GM23338 (cell line): Measurements from ENCODE around the gene MEGF11. TPM values are rescaled to one million over a fixed set of nuclear protein-coding genes. Genes with fewer than 3 reads are reported as not detected.

Experiments used
- ATAC-seq: fragments of 200-7000 bp; cut with Tn5 transposase; 3 replicates; pipeline ENCODE4 v1.9.1; 2020
- DNase-seq: peaks from one replicate; pipeline ENCODE4 v3.0.0-alpha.2; 2015; ENCODE audit warnings: low spot score
- H2AFZ ChIP-seq: fragments of 200-600 bp; sonication (generic); 2 replicates; pipeline ENCODE4 v1.8.0; 2016; ENCODE audit warnings: antibody characterized with exemption, mild to moderate bottlenecking, moderate library complexity
- H3F3A ChIP-seq: fragments of 200-600 bp; sonication (generic); replicated peaks from 2 replicates; pipeline ENCODE4 v1.8.0; 2017; ENCODE audit warnings: antibody characterized with exemption, mixed run types, low read depth
- H3K27ac ChIP-seq: fragments of 200-600 bp; sonication (generic); 2 replicates; pipeline ENCODE4 v1.6.1; 2016; ENCODE audit warnings: low read depth
- H3K27me3 ChIP-seq: fragments of 200-600 bp; sonication (generic); 2 replicates; pipeline ENCODE4 v1.8.0; 2016; ENCODE audit warnings: mild to moderate bottlenecking, mixed run types, moderate library complexity; ENCODE audit not compliant: insufficient read depth
- H3K36me3 ChIP-seq: fragments of 200-600 bp; sonication (generic); 2 replicates; pipeline ENCODE4 v1.8.0; 2016; ENCODE audit warnings: mild to moderate bottlenecking; ENCODE audit not compliant: insufficient read depth
- H3K4me1 ChIP-seq: fragments of 200-600 bp; sonication (generic); 2 replicates; pipeline ENCODE4 v1.8.0; 2016; ENCODE audit warnings: mild to moderate bottlenecking, moderate library complexity; ENCODE audit not compliant: insufficient read depth
- H3K4me2 ChIP-seq: fragments of 200-600 bp; sonication (generic); 2 replicates; pipeline ENCODE4 v1.7.1; 2017; ENCODE audit warnings: mixed run types
- H3K4me3 ChIP-seq: fragments of 200-600 bp; sonication (generic); 2 replicates; pipeline ENCODE4 v1.6.1; 2016; ENCODE audit warnings: mixed run types
- H3K79me2 ChIP-seq: fragments of 200-600 bp; sonication (generic); replicated peaks from 2 replicates; pipeline ENCODE4 v1.8.0; 2017; ENCODE audit warnings: mild to moderate bottlenecking; ENCODE audit not compliant: insufficient read depth
- H3K9me2 ChIP-seq: fragments of 200-600 bp; sonication (generic); 2 replicates; pipeline ENCODE4 v1.8.0; 2017; ENCODE audit not compliant: insufficient read depth
- H4K20me1 ChIP-seq: fragments of 200-600 bp; sonication (generic); replicated peaks from 2 replicates; pipeline ENCODE4 v1.8.0; 2017; ENCODE audit warnings: mild to moderate bottlenecking; ENCODE audit not compliant: insufficient read depth
- H3K27ac Mint-ChIP-seq: 2 replicates; pipeline ENCODE4 v1.8.0; 2020; ENCODE audit warnings: inconsistent platforms, mild to moderate bottlenecking, moderate library complexity, mixed read lengths
- H3K27me3 Mint-ChIP-seq: 3 replicates; pipeline ENCODE4 v1.8.0; 2022; ENCODE audit warnings: low read depth, mild to moderate bottlenecking, moderate library complexity, mixed read lengths, inconsistent platforms; ENCODE audit not compliant: insufficient read depth, poor library complexity
- H3K36me3 Mint-ChIP-seq: 3 replicates; pipeline ENCODE4 v1.8.0; 2021; ENCODE audit warnings: low read depth, mild to moderate bottlenecking, inconsistent platforms, moderate library complexity, mixed read lengths
- H3K4me1 Mint-ChIP-seq: 3 replicates; pipeline ENCODE4 v1.8.0; 2020; ENCODE audit warnings: mild to moderate bottlenecking, inconsistent platforms, mixed read lengths
- H3K4me3 Mint-ChIP-seq: 3 replicates; pipeline ENCODE4 v1.8.0; 2021; ENCODE audit warnings: moderate library complexity, mild to moderate bottlenecking, inconsistent platforms, mixed read lengths
- H3K9me3 Mint-ChIP-seq: 3 replicates; pipeline ENCODE4 v1.8.0; 2020; ENCODE audit warnings: moderate library complexity, mild to moderate bottlenecking, inconsistent platforms, mixed read lengths
- CREB1 ChIP-seq: fragments of 250-450 bp; sonication (Bioruptor Pico); IDR thresholded peaks from 2 replicates; pipeline ENCODE4 v1.5.0; 2020; ENCODE audit warnings: low read depth, mild to moderate bottlenecking, moderate library complexity
- ZNF114 ChIP-seq: fragments of 250-450 bp; sonication (Bioruptor Pico); IDR thresholded peaks from 2 replicates; pipeline ENCODE4 v1.5.0; 2020; ENCODE audit warnings: mild to moderate bottlenecking, moderate library complexity
- ZNF462 ChIP-seq: fragments of 250-450 bp; sonication (Bioruptor Pico); IDR thresholded peaks from 2 replicates; pipeline ENCODE4 v1.5.0; 2020; ENCODE audit warnings: mild to moderate bottlenecking, moderate library complexity
- polyA plus RNA-seq: library from polyadenylated mRNA; unstranded; fragments of >200 nt; fragmentation: Nextera tagmentation; extraction: Ambion mirVana; gene quantifications from 2 replicates; pipeline ENCODE4 v1.2.1, GENCODE V29; 2016
- total RNA-seq: library from RNA; depleted of rRNA; stranded (reverse); fragments of >200 nt; shearing (Covaris generic); gene quantifications from 2 replicates; pipeline ENCODE4 v1.2.3, GENCODE V29; 2014
- TF ChIP-seq, protein P1 (sequence below), 2 experiments: fragments of 200-600 bp in 1 of 2; sonication (generic) in 1 of 2; conservative IDR thresholded peaks; 2 replicates each; pipeline versions ENCODE4 v1.5.1 to v1.6.1; 2016 to 2017; ENCODE audit warnings: antibody characterized with exemption in 2 of 2, low read depth in 2 of 2, mild to moderate bottlenecking in 2 of 2, moderate library complexity in 1 of 2

The MEGF11 gene
- total and polyA plus RNA-seq, 2 experiments from 2014 or later, result 1.3 to 1.9 TPM

DNA sequence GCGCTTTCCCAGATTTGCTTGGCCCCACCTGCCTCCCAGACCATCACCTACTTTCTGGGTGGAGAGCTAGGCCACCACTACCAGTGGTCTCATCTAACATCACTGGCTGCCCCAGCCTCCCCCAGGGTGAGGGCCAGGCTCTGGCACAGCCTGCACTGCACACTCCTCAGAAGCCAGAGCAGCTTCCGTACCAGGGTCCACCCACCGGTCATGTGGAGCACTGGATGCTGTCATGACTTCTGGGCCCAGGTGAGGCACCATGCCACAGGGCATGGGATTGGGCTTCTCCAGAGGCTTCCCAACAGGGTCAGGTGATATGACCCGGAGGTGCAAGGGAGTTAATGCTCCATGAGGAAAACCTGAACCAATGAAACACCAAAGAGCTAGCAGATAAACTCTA is 14.0 kb downstream of the MEGF11 start (continued):
- TF ChIP-seq ZNF462 (CRISPR knock-in tag), result no peak

- H3K36me3 Mint-ChIP-seq, result no peaks in the 10 kb centered on the region; the same call in 2 of the 3 replicates
- H4K20me1 ChIP-seq, result no peaks in the 10 kb centered on the region
- H3K4me1 ChIP-seq, result 0 out of 2 replicates have a peak, but pooled peaks cover 9% of the 10 kb centered on the region
- no peak overlapping the region for H3K4me3 Mint-ChIP-seq
- H3K27ac ChIP-seq, result no peak overlapping the region
- no peaks in the 10 kb centered on the region for H3K79me2 ChIP-seq
- TF ChIP-seq ZNF114 (CRISPR knock-in tag) (no peak), CREB1 (CRISPR knock-in tag) (no peak)
- TF ChIP-seq, protein P1, sequence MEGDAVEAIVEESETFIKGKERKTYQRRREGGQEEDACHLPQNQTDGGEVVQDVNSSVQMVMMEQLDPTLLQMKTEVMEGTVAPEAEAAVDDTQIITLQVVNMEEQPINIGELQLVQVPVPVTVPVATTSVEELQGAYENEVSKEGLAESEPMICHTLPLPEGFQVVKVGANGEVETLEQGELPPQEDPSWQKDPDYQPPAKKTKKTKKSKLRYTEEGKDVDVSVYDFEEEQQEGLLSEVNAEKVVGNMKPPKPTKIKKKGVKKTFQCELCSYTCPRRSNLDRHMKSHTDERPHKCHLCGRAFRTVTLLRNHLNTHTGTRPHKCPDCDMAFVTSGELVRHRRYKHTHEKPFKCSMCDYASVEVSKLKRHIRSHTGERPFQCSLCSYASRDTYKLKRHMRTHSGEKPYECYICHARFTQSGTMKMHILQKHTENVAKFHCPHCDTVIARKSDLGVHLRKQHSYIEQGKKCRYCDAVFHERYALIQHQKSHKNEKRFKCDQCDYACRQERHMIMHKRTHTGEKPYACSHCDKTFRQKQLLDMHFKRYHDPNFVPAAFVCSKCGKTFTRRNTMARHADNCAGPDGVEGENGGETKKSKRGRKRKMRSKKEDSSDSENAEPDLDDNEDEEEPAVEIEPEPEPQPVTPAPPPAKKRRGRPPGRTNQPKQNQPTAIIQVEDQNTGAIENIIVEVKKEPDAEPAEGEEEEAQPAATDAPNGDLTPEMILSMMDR (conservative IDR thresholded peaks at IDR 0.05; ENCODE audit: low read depth in 2 of 2), result peak; percentile 37 to 69; a peak in 3 of 4 replicates
- no peak overlapping the region for H2AFZ ChIP-seq
- no peak overlapping the region for H3K27ac Mint-ChIP-seq
- H3K36me3 ChIP-seq, result no peaks in the 10 kb centered on the region
- H3K27me3 Mint-ChIP-seq, result peaks cover 16% of the 10 kb centered on the region
- 0 out of 2 replicates have a peak, but pooled peaks cover under 1% of the 10 kb centered on the region for H3K9me2 ChIP-seq
- H3K4me3 ChIP-seq, result no peak overlapping the region
- H3K9me3 Mint-ChIP-seq, result no peaks in the 10 kb centered on the region
- H3K27me3 ChIP-seq, result no peaks in the 10 kb centered on the region
- DNase-seq, result peak; percentile 60
- H3K4me2 ChIP-seq, result no peak overlapping the region
- peaks cover 29% of the 10 kb centered on the region for H3K4me1 Mint-ChIP-seq
- peak; percentile 82 for ATAC-seq
- H3F3A ChIP-seq, result no peaks in the 10 kb centered on the region
These were observed 15.2 kb downstream of the MEGF11 start for GRCh38 chr15:66238318-66238717.
